GM21423 (cell line): Measurements from ENCODE around the gene EIF5.

Experiments
- ATAC-seq: cut with Tn5 transposase; IDR thresholded peaks from one replicate; pipeline ENCODE4 v1.9.1; 2021; ENCODE audit warnings: mild to moderate bottlenecking, moderate library complexity; ENCODE audit not compliant: unreplicated experiment

Gene EIF5

GRCh38 chr14:103308717-103309616, 25.1 kb upstream of the EIF5 start:
- no peak for ATAC-seq

DNA sequence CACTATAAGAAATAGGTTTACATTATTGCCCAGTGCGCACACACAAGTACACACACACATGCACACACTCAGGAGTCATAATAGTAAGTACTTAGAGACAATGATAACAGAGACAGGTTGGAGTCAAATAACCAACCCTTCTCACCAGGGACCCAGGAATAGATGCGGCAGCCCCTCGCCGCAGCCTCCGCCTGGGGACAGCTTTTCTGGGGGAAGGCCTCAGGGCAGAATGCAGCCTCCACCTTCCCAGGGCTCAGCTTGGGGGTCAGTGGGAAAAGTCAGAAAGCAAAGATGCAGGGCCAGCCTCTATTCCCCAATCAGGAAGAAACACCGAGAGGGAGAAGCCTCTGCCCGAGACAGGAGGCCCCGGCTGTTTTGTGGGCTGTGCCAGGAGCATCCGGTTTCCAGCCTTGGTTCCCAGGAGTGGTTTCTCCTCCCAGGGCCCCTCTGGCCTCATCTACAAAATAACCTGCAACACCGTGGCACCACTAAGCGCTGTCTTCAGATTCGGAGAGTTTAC, 23.4 kb upstream of the EIF5 start:
- no peak for ATAC-seq

- ATAC-seq: no peak
These were observed 22.7 kb upstream of the EIF5 start for GRCh38 chr14:103311171-103311997.

GRCh38 chr14:103312006-103312635, 21.9 kb upstream of the EIF5 start:
- no peak for ATAC-seq

GRCh38 chr14:103313704-103314103, 20.3 kb upstream of the EIF5 start:
- no peak for ATAC-seq

GRCh38 chr14:103314496-103315277, 19.4 kb upstream of the EIF5 start:
- ATAC-seq: no peak

GRCh38 chr14:103315351-103315911, 18.6 kb upstream of the EIF5 start:
- no peak for ATAC-seq

DNA sequence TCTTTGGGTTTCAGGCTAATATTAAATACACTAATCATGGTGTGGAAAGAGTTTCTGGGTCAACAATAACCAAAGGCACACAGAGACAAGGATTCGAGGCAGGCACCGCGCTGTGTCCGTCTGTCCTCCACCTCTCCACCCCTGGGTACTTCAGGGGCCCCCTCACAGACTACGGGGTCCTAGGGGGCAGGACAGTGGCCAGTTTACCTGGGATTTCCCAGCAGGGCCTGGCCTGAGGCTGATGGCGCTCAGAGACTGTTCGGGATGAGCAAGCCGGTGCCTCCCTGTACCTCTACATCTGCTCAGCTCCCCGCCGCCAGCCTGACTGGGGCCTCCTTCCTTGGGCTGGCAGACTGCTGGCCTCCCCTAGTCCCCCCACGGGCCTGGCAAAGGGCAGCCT, 18.1 kb upstream of the EIF5 start:
- ATAC-seq: no peak

- ATAC-seq: no peak
These were observed 17.3 kb upstream of the EIF5 start for GRCh38 chr14:103316721-103317121.

- no peak for ATAC-seq
These were observed 16.8 kb upstream of the EIF5 start for GRCh38 chr14:103317251-103317650.

DNA sequence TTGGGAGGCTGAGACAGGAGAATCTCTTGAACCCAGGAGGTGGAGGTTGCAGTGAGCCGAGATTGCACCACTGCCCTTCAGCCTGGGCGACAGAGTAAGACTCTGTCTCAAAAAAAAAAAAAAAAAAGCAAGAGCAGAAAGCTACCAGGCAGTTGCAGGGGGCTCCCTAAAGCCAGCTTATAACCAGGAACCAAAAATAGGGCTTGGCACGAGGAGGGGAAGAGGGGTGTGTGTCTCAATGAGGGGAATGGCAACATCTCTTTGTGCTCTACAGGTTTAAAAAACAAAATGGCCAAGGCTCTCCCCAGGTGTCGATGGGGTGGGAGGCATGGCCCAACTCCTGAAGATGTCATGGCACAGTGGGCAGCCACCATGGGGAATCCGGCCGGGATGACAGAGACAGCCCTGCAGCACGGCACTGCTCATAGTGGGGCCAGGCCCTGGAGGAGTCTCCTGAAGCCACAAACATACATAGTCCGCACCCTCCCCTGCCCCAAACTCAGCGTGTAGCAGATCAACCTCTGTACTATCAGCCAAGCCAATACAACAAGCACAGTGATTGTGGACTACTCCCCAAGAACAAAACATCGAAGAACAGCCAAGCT, 16.0 kb upstream of the EIF5 start:
- no peak for ATAC-seq

DNA sequence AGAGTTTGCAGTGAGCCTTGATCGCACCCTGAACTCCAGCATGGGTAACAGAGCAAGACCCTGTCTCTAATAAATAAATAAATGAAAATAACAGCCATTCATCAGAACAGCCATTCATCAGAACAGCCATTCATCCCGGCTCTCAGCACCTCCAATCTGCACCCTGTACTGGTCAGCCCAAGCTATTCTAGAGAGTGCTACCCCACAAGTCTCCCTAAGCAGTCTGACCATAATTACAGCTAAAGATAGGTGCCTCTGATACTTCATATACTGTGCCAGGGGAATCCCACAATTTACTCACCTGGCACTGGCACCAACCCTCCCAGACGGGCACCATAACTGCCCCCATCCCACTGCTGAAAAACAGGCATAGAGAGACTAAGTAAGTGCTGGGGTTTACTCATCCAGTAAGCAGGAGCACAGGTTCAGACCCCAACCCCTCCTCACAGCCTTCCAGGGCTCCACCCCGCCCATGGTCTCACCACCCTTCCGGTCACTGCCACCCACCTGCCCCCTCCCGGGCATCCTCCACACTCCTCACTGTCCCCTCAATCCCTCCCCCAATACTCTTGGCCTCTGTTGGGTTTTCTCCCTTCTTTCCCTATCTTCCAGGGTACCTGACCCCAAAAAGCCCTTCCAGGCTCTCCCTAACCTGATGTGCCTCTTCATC, 15.2 kb upstream of the EIF5 start:
- ATAC-seq: no peak

- ATAC-seq: no peak
These were observed 14.6 kb upstream of the EIF5 start for GRCh38 chr14:103319422-103319821.

DNA sequence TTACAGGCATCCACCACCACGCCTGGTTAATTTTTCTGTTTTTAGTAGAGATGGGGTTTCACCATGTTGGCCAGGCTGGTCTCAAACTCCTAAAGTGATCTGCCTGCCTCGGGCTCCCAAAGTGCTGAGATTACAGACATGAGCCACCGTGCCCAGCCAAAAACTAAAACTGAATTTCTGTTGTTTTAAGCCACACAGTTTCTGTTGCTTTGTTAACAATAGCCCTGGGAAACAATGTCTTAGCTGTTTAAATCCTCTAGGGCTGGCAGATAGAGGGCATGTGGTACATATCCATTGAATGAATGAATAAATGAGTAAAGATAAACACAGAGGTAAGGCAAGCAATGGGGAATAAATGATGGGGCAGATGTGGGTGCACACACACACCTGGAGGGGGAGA, 8.0 kb upstream of the EIF5 start:
- no peak for ATAC-seq

GRCh38 chr14:103328941-103329340, 5.1 kb upstream of the EIF5 start:
- no peak for ATAC-seq

DNA sequence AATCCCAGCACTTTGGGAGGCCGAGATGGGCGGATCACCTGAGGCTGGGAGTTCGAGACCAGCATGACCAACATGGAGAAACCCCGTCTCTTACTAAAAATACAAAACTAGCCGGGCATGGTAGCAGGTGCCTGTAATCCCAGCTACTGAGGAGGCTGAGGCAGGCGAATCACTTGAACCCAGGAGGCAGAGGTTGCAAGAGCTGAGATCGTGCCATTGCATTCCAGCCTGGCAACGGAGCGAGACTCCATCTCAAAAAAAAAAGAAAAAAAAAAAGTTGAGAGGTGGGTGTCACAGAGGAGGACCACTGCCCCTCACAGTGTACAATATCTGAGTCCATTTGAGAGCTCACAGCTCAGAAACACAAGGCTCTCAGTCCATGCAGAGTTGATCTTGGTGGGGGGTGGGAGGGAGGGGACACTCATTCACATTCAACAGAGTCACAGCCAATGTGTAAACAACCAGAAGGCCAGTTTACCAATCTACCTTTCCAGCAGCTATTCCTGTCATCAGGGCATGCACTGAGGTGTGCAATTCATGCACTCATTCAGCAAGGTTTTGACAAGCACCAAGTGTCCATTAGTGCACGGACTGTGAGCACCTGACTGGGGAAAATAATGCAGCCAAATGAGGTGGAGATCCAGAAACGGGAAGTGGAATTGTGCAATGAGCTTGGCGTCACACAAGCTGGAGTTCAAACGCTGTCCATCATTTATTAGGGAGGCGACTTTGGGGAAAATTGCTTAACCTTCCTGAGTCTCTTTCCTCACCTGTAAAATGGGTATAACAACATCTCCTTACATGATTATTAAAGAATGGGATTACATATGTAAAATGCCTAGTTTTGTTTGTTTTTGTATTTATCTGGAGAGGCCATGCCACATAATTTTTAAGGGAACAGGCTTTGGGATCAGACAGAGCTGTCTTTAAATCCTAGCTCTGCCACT, 4.4 kb upstream of the EIF5 start:
- ATAC-seq: no peak

- ATAC-seq: no peak
These were observed 3.5 kb upstream of the EIF5 start for GRCh38 chr14:103330536-103330935.
